CD14-positive monocyte (primary cell): ENCODE data around the gene COL26A1. TPM values are rescaled to one million over a fixed set of nuclear protein-coding genes. Genes with fewer than 3 reads are reported as not detected.

ENCODE experiments used
- DNase-seq, 3 donors: peaks; one replicate each; pipeline ENCODE4 v3.0.0-alpha.2; 2011 to 2022
- H2AFZ ChIP-seq: 2 replicates; pipeline ENCODE4 v1.6.0; 2012; ENCODE audit warnings: mild to moderate bottlenecking, low read depth, low read length, inconsistent platforms; ENCODE audit not compliant: insufficient read depth, poor library complexity, severe bottlenecking
- H3K27ac ChIP-seq, 2 donors: 1 replicate in 1 of 2; 2 replicates in 1 of 2; pipeline ENCODE4 v1.5.1; 2012 to 2013; ENCODE audit warnings: low read length in 2 of 2, control low read depth in 1 of 2, inconsistent platforms in 1 of 2, low read depth in 1 of 2, mild to moderate bottlenecking in 1 of 2
- H3K27me3 ChIP-seq, 2 donors: one replicate each; pipeline versions ENCODE4 v1.6.0 to v1.6.1; 2011 to 2013; ENCODE audit warnings: low read length in 2 of 2; ENCODE audit not compliant: control insufficient read depth in 2 of 2, insufficient read depth in 2 of 2
- H3K36me3 ChIP-seq, 2 donors: replicated peaks in 1 of 2; 1 replicate in 1 of 2; 2 replicates in 1 of 2; pipeline versions ENCODE4 v1.5.1 to v1.6.1; 2012 to 2013; ENCODE audit warnings: low read length in 2 of 2, control low read depth in 1 of 2, inconsistent platforms in 1 of 2, mild to moderate bottlenecking in 1 of 2; ENCODE audit not compliant: insufficient read depth in 2 of 2, control insufficient read depth in 1 of 2
- H3K4me1 ChIP-seq, 2 donors: 1 replicate in 1 of 2; 2 replicates in 1 of 2; pipeline versions ENCODE4 v1.5.1 to v1.6.1; 2012 to 2013; ENCODE audit warnings: low read length in 2 of 2, control low read depth in 1 of 2, inconsistent platforms in 1 of 2, mild to moderate bottlenecking in 1 of 2, moderate library complexity in 1 of 2; ENCODE audit not compliant: insufficient read depth in 2 of 2, control insufficient read depth in 1 of 2
- H3K4me2 ChIP-seq: replicated peaks from 2 replicates; pipeline ENCODE3; 2012; ENCODE audit warnings: low read length, moderate library complexity, mild to moderate bottlenecking; ENCODE audit not compliant: poor library complexity, severe bottlenecking; ENCODE audit errors: extremely low read depth
- H3K4me3 ChIP-seq, 3 experiments: fragments of 200-600 bp in 1 of 3; sonication (generic) in 1 of 3; replicated peaks in 1 of 3; 1 replicate in 2 of 3; 2 replicates in 1 of 3; pipeline ENCODE4 v1.5.1; 2011 to 2013; ENCODE audit warnings: low read length in 3 of 3, mild to moderate bottlenecking in 3 of 3, control low read depth in 2 of 3, low read depth in 2 of 3, inconsistent platforms in 1 of 3, moderate library complexity in 1 of 3
- H3K79me2 ChIP-seq: 2 replicates; pipeline ENCODE4 v1.6.0; 2012; ENCODE audit warnings: mild to moderate bottlenecking, control low read depth, inconsistent platforms, low read length, moderate library complexity; ENCODE audit not compliant: insufficient read depth
- H3K9ac ChIP-seq: 2 replicates; pipeline ENCODE4 v1.6.0; 2017; ENCODE audit warnings: low read length, mild to moderate bottlenecking; ENCODE audit not compliant: insufficient read depth, poor library complexity, severe bottlenecking
- H3K9me3 ChIP-seq, 2 donors: replicated peaks in 1 of 2; 1 replicate in 1 of 2; 2 replicates in 1 of 2; pipeline versions ENCODE4 v1.5.1 to v1.6.1; 2012 to 2013; ENCODE audit warnings: low read length in 2 of 2, control low read depth in 1 of 2; ENCODE audit not compliant: control insufficient read depth in 1 of 2, insufficient read depth in 1 of 2
- H4K20me1 ChIP-seq: 2 replicates; pipeline ENCODE4 v1.6.0; 2012; ENCODE audit warnings: mild to moderate bottlenecking, low read length, control low read depth, moderate library complexity; ENCODE audit not compliant: insufficient read depth
- H3K27ac Mint-ChIP-seq, 7 donors: one replicate each; pipeline ENCODE4 v1.8.0; 2020; ENCODE audit warnings: mild to moderate bottlenecking in 7 of 7, mixed read lengths in 7 of 7, moderate library complexity in 6 of 7, inconsistent platforms in 2 of 7
- H3K27me3 Mint-ChIP-seq, 3 donors: one replicate each; pipeline ENCODE4 v1.8.0; 2021 to 2022; ENCODE audit warnings: low read depth in 3 of 3, mild to moderate bottlenecking in 3 of 3, mixed read lengths in 3 of 3, moderate library complexity in 3 of 3, inconsistent platforms in 1 of 3
- H3K36me3 Mint-ChIP-seq, 2 donors: one replicate each; pipeline ENCODE4 v1.8.0; 2020; ENCODE audit warnings: mixed read lengths in 2 of 2, inconsistent platforms in 1 of 2, mild to moderate bottlenecking in 1 of 2
- H3K4me1 Mint-ChIP-seq: one replicate; pipeline ENCODE4 v1.8.0; 2020; ENCODE audit warnings: mild to moderate bottlenecking, mixed read lengths
- H3K4me3 Mint-ChIP-seq, 2 donors: one replicate each; pipeline ENCODE4 v1.8.0; 2020; ENCODE audit warnings: mild to moderate bottlenecking in 2 of 2, mixed read lengths in 2 of 2, moderate library complexity in 1 of 2
- H3K9me3 Mint-ChIP-seq, 7 donors: one replicate each; pipeline ENCODE4 v1.8.0; 2020 to 2022; ENCODE audit warnings: mixed read lengths in 7 of 7, mild to moderate bottlenecking in 6 of 7, moderate library complexity in 6 of 7, inconsistent platforms in 2 of 7
- CTCF ChIP-seq: fragments of 200-600 bp; IDR thresholded peaks from one replicate; pipeline ENCODE4 v1.8.0; 2022; ENCODE audit warnings: antibody characterized with exemption, mild to moderate bottlenecking
- WGBS: methylation state at CpG from one replicate; pipeline ENCODE4 v1.1.5; 2013; ENCODE audit warnings: missing lambda C conversion rate; ENCODE audit not compliant: insufficient coverage; 5-methylcytosine and 5-hydroxymethylcytosine counted together
- intact Hi-C, 2 donors: fragments of 100-400 bp; cut with micrococcal nuclease; formaldehyde crosslinking; loops; one replicate each; pipeline versions ENCODE4 v1.15.0 to v1.15.1; 2023
- polyA plus RNA-seq, 3 donors: library from polyadenylated mRNA; depleted of rRNA in 1 of 3; unstranded in 2 of 3; stranded (reverse) in 1 of 3; fragments of 300-500 nt in 2 of 3; fragments of >200 nt in 1 of 3; fragmentation: Illumina TruSeq in 2 of 3; gene quantifications; 1 replicate in 2 of 3; 2 replicates in 1 of 3; pipeline ENCODE4 v1.2.3, GENCODE V29; 2012 to 2021

Gene COL26A1
- polyA plus RNA-seq, 3 donors, result not detected

- Histone ChIP-seq H3K9me3 (no peaks in the 10 kb centered on the region), H3K4me3 (no peak overlapping the region), H3K36me3 (no peaks in the 10 kb centered on the region), H3K79me2 (no peaks in the 10 kb centered on the region), H3K4me1 (no peaks in the 10 kb centered on the region), H3K4me2 (no peak overlapping the region), H4K20me1 (no peaks in the 10 kb centered on the region), H3K27ac (no peak overlapping the region), H2AFZ (no peak overlapping the region), H3K27me3 (no peaks in the 10 kb centered on the region), H3K9ac (no peak overlapping the region)
- intact Hi-C loops, result no loop called here
- no peak for DNase-seq
- Mint-ChIP-seq H3K27me3 (peaks cover 0 to 1% (median 0%) of the 10 kb centered on the region in 3 donors), H3K9me3 (no peaks in the 10 kb centered on the region), H3K4me3 (no peak overlapping the region), H3K27ac (no peak overlapping the region), H3K36me3 (no peaks in the 10 kb centered on the region), H3K4me1 (no peaks in the 10 kb centered on the region)
- WGBS, result 88% methylated on average over 4 of the region's 6 CpGs
- no peak for TF ChIP-seq CTCF
Observed at GRCh38 chr7:101597941-101598340, 235.3 kb downstream of the COL26A1 start.

- Mint-ChIP-seq H3K4me3 (no peak overlapping the region), H3K27ac (no peak overlapping the region), H3K36me3 (no peaks in the 10 kb centered on the region), H3K9me3 (no peaks in the 10 kb centered on the region), H3K4me1 (no peaks in the 10 kb centered on the region), H3K27me3 (peaks cover 0 to 1% (median 0%) of the 10 kb centered on the region in 3 donors)
- Histone ChIP-seq H3K9me3 (no peaks in the 10 kb centered on the region), H3K27ac (no peak overlapping the region), H3K9ac (no peak overlapping the region), H2AFZ (no peak overlapping the region), H4K20me1 (no peaks in the 10 kb centered on the region), H3K4me1 (no peaks in the 10 kb centered on the region), H3K79me2 (no peaks in the 10 kb centered on the region), H3K4me2 (no peak overlapping the region), H3K36me3 (no peaks in the 10 kb centered on the region), H3K4me3 (no peak overlapping the region), H3K27me3 (no peaks in the 10 kb centered on the region)
- TF ChIP-seq CTCF, result no peak
- WGBS, result 95% methylated on average over 17 of the region's 18 CpGs
- DNase-seq, result no peak
- intact Hi-C loops, result no loop called here
Observed at GRCh38 chr7:101598422-101598985, 235.8 kb downstream of the COL26A1 start.
